PC-9 (cell line): ENCODE measurements around the gene COL5A1. TPM values are rescaled to one million over a fixed set of nuclear protein-coding genes. Genes with fewer than 3 reads are reported as not detected.

Experiments
- BruUV-seq: library from RNA; stranded (reverse); fragments of 400-500 nt; replicated peaks from 2 replicates; lab custom pipeline; 2021; lab: Mats Ljungman, UMichigan
- CTCF ChIA-PET: fragments of 300-600 bp; sonication (Branson Sonifier 250); formaldehyde crosslinking; loops from one replicate; lab custom pipeline; 2022; ENCODE audit warnings: antibody characterized with exemption; lab: Charles Lee
- POLR2A ChIA-PET: fragments of 300-600 bp; sonication (Branson Sonifier 250); formaldehyde crosslinking; loops from one replicate; lab custom pipeline; 2022; ENCODE audit warnings: antibody characterized with exemption; ENCODE audit not compliant: unreplicated experiment; lab: Charles Lee
- DNase-seq, 2 experiments: peaks; one replicate each; pipeline versions ENCODE4 v3.0.0 to v3.0.0-alpha.2; 2015 to 2022; ENCODE audit warnings: mixed read lengths in 1 of 2
- H2AFZ ChIP-seq: fragments of 200-600 bp; sonication (generic); 2 replicates; pipeline ENCODE4 v1.8.1; 2017; ENCODE audit warnings: antibody characterized with exemption
- H3F3A ChIP-seq: fragments of 200-600 bp; sonication (generic); 2 replicates; pipeline ENCODE4 v1.8.1; 2017; ENCODE audit warnings: antibody characterized with exemption, mild to moderate bottlenecking, low read depth; ENCODE audit not compliant: insufficient read depth
- H3K27ac ChIP-seq: fragments of 200-600 bp; sonication (generic); 2 replicates; pipeline ENCODE4 v1.6.1; 2016; ENCODE audit warnings: mixed run types
- H3K27me3 ChIP-seq: fragments of 200-600 bp; sonication (generic); 2 replicates; pipeline ENCODE4 v1.6.1; 2016; ENCODE audit warnings: low read depth, mixed run types; ENCODE audit not compliant: insufficient read depth
- H3K36me3 ChIP-seq: fragments of 200-600 bp; sonication (generic); 2 replicates; pipeline ENCODE4 v1.6.1; 2016; ENCODE audit warnings: low read depth, mixed run types
- H3K4me1 ChIP-seq: fragments of 200-600 bp; sonication (generic); replicated peaks from 2 replicates; pipeline ENCODE4 v1.6.1; 2016; ENCODE audit warnings: mixed run types; ENCODE audit not compliant: insufficient read depth
- H3K4me2 ChIP-seq: fragments of 200-600 bp; sonication (generic); 2 replicates; pipeline ENCODE4 v1.6.1; 2017; ENCODE audit warnings: mixed run types
- H3K4me3 ChIP-seq: fragments of 200-600 bp; sonication (generic); 2 replicates; pipeline ENCODE4 v1.6.1; 2016; ENCODE audit warnings: mixed run types
- H3K79me2 ChIP-seq: fragments of 200-600 bp; sonication (generic); 2 replicates; pipeline ENCODE4 v1.6.1; 2017; ENCODE audit warnings: low read depth, mixed run types
- H3K9me2 ChIP-seq: fragments of 200-600 bp; sonication (generic); 2 replicates; pipeline ENCODE4 v1.8.1; 2017; ENCODE audit warnings: mild to moderate bottlenecking; ENCODE audit not compliant: insufficient read depth
- H3K9me3 ChIP-seq: fragments of 200-600 bp; sonication (generic); 2 replicates; pipeline ENCODE4 v1.8.1; 2016; ENCODE audit warnings: low read depth; ENCODE audit not compliant: insufficient read depth
- H4K20me1 ChIP-seq: fragments of 200-600 bp; sonication (generic); 2 replicates; pipeline ENCODE4 v1.8.1; 2017; ENCODE audit not compliant: insufficient read depth
- CTCF ChIP-seq: fragments of 200-600 bp; sonication (generic); conservative IDR thresholded peaks from 2 replicates; pipeline ENCODE4 v1.6.1; 2017; ENCODE audit warnings: mixed run types, antibody characterized with exemption, mild to moderate bottlenecking, moderate library complexity
- EZH2 ChIP-seq: fragments of 200-600 bp; sonication (generic); IDR thresholded peaks from 2 replicates; pipeline ENCODE4 v1.8.0; 2017; ENCODE audit warnings: antibody characterized with exemption, low read depth
- intact Hi-C: fragments of 100-400 bp; cut with micrococcal nuclease; formaldehyde crosslinking; loops from one replicate; pipeline ENCODE4 v1.10.0; 2022; ENCODE audit not compliant: unreplicated experiment
- total RNA-seq: library from RNA; stranded (reverse); gene quantifications from 2 replicates; pipeline ENCODE4 v1.2.3, GENCODE V29; 2021

Gene COL5A1
- total RNA-seq, 1 experiment from 2014 or later, result 15.2 TPM

DNA sequence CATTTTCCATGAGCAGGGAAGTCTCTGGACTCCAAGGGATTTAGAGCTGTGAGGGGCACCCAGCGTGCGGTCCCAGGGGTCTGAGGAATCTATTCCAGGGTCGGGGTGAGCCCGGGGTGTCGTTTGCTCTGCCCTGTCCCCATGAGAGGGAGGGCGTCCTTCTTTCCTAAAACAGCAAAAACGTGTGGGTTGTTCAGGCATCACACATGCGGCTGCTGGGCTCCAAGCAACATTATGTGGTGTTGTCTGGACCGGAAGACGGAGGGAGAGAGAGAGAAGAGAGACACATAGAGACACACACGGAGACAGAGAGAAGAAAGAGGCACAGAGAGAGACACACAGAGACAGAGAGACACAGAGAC lies 42.7 kb upstream of the COL5A1 start:
- H3F3A ChIP-seq, result peaks cover 23% of the 10 kb centered on the region; the same call in 1 of the 2 replicates
- no peak for DNase-seq
- H4K20me1 ChIP-seq, result no peaks in the 10 kb centered on the region
- CTCF ChIA-PET, result no interaction called here
- H3K36me3 ChIP-seq, result no peaks in the 10 kb centered on the region
- H3K27me3 ChIP-seq, result no peaks in the 10 kb centered on the region
- peaks cover 17% of the 10 kb centered on the region for H3K4me1 ChIP-seq
- H3K9me2 ChIP-seq, result no peaks in the 10 kb centered on the region
- BruUV-seq, result no TSS peak
- intact Hi-C loops, result no loop called here
- POLR2A ChIA-PET, result no interaction called here
- no peak overlapping the region for H3K4me3 ChIP-seq
- no peak overlapping the region for H2AFZ ChIP-seq
- H3K27ac ChIP-seq, result no peak overlapping the region
- H3K79me2 ChIP-seq, result no peaks in the 10 kb centered on the region
- TF ChIP-seq CTCF, result no peak
- no peak for TF ChIP-seq EZH2
- 0 out of 2 replicates have a peak, but pooled peaks cover 7% of the 10 kb centered on the region for H3K9me3 ChIP-seq
- no peak overlapping the region for H3K4me2 ChIP-seq

GRCh38 chr9:134600371-134600770 lies 41.2 kb upstream of the COL5A1 start:
- no peak overlapping the region for H3K4me3 ChIP-seq
- BruUV-seq, result no TSS peak
- TF ChIP-seq CTCF, result no peak
- TF ChIP-seq EZH2, result no peak
- H2AFZ ChIP-seq, result no peak overlapping the region
- no peak overlapping the region for H3K27ac ChIP-seq
- CTCF ChIA-PET, result no interaction called here
- no peaks in the 10 kb centered on the region for H3K27me3 ChIP-seq
- no peaks in the 10 kb centered on the region for H3K36me3 ChIP-seq
- peaks cover 23% of the 10 kb centered on the region; the same call in 1 of the 2 replicates for H3F3A ChIP-seq
- H3K4me1 ChIP-seq, result peaks cover 17% of the 10 kb centered on the region
- POLR2A ChIA-PET, result no interaction called here
- H3K79me2 ChIP-seq, result no peaks in the 10 kb centered on the region
- H3K9me2 ChIP-seq, result no peaks in the 10 kb centered on the region
- intact Hi-C loops, result loop anchor here (5.0 kb wide), 1 partner anchor 72 kb away; no protein-coding TSS in a partner anchor
- no peak overlapping the region for H3K4me2 ChIP-seq
- no peak for DNase-seq
- H3K9me3 ChIP-seq, result 0 out of 2 replicates have a peak, but pooled peaks cover 7% of the 10 kb centered on the region
- H4K20me1 ChIP-seq, result no peaks in the 10 kb centered on the region

DNA sequence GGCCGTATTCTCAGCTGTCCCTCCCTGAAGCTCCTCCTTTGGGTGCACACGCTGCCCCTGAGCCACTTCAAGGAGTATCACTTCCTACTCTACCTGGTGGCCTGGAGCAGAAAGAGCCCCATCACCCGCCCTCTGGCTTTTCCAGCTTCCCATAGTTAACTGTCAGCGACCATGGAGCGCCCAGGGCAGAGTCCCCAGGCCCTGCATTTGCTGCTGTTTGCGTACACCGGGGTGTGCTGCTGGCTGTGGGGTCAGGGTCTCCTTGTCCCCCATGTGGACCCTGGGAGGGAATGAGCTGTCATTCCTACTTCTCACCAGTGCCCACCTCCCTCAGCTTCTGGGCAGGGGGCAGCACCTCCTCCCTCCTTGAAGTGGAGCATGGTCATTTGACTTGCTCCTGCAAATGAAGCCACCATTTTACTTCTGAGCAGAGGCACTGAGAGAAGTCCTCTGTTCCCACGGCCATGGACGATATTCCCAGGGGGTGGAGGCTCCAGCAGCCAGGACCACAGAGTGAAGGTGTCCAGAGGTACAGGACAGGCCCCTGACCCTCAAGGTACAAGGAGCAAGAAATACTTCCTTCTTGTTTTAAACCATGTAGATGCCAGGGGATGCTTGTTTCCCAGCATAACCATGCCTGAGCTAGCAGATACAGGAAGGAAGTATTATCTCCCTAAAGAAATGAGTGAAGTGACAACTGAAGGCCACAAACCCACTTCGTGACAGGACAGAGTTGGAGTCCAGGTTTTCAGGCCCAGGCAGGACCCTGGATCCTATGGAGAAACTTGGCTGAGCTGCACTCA lies 40.6 kb upstream of the COL5A1 start:
- no TSS peak for BruUV-seq
- peaks cover 17% of the 10 kb centered on the region for H3K4me1 ChIP-seq
- POLR2A ChIA-PET, result no interaction called here
- H3K27ac ChIP-seq, result no peak overlapping the region
- no peaks in the 10 kb centered on the region for H3K36me3 ChIP-seq
- TF ChIP-seq EZH2, result no peak
- TF ChIP-seq CTCF, result no peak
- no peak overlapping the region for H3K4me3 ChIP-seq
- CTCF ChIA-PET, result no interaction called here
- H3K9me2 ChIP-seq, result no peaks in the 10 kb centered on the region
- H3K9me3 ChIP-seq, result 0 out of 2 replicates have a peak, but pooled peaks cover 4% of the 10 kb centered on the region
- H3F3A ChIP-seq, result peaks cover 17% of the 10 kb centered on the region; the same call in 1 of the 2 replicates
- H4K20me1 ChIP-seq, result no peaks in the 10 kb centered on the region
- no peaks in the 10 kb centered on the region for H3K79me2 ChIP-seq
- intact Hi-C loops, result loop anchor here (5.0 kb wide), 1 partner anchor 71 kb away; no protein-coding TSS in a partner anchor
- H3K27me3 ChIP-seq, result no peaks in the 10 kb centered on the region
- no peak for DNase-seq
- H2AFZ ChIP-seq, result no peak overlapping the region
- no peak overlapping the region for H3K4me2 ChIP-seq
